NCI-H2107 treated with DMSO at 0.1 percent for 48 hours (cell line): ENCODE data around the gene CTNNA3.

Experiments used
- DNase-seq: peaks from one replicate; lab custom pipeline; 2025; ENCODE audit not compliant: unreplicated experiment; lab: John Stamatoyannopoulos, UW

Gene CTNNA3

DNA sequence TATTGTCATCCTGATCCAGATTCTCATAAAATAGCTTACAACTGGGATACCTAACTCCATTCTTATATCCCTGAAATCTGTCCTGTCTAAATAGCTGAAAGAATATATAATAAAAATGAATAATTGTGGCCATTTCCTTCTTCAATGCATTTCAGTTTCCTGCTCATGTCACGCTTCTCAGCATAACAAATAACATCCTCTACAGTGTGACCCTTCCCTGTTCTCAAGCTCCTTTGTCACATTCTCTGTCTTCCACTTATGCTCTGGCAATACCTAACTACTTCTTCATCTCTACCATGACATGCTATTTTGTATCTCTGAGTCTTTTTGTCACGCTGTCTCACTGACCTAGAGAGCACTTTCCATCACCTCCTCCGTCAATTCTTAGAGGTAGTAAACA, 1654.2 kb downstream of the CTNNA3 start:
- DNase-seq, result no peak

GRCh38 chr10:66038623-66039022, 1657.4 kb downstream of the CTNNA3 start:
- no peak for DNase-seq

GRCh38 chr10:66026321-66026720, 1669.7 kb downstream of the CTNNA3 start:
- DNase-seq, result no peak

GRCh38 chr10:66025186-66025585, 1670.8 kb downstream of the CTNNA3 start:
- DNase-seq, result no peak

DNA sequence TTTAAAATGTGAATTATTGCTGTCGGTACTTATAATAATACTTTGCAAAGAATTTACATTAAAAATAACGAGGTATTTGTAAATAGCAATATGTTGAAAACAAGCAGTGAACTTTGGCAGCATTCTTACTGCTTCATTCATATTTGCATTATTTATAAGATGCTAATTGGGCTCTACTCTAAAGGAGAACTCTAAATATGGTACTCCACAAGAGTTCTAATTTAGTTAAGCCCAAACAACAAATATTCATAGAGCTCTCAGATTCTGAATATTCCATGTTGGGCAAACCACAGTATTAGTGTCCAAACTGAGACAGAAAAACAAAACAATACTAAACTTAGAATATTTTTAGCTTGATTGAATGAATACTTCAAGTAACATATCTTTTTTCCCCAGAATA, 1674.6 kb downstream of the CTNNA3 start:
- no peak for DNase-seq

DNA sequence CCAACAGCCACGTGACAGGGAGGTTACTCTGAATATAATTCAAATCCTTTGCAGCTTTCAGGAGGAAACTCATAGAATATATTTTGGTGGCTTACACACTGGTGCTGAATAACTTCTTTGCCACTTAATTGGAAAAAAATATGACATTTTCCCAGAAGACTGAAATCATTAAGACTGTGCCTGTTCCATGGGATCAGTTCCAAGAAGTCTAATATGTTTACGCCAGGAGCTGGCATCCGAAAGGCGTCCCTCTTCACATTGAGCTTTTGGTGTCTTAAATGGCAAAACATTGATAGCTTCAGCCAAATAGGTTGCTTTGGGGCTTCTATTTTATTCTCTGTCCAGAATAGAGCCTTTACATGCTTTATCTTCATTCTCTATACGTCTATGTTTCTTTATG, 1687.8 kb downstream of the CTNNA3 start:
- DNase-seq, result no peak

- no peak for DNase-seq
These were observed 1689.6 kb downstream of the CTNNA3 start for GRCh38 chr10:66006411-66006810.

- no peak for DNase-seq
These were observed 1702.5 kb downstream of the CTNNA3 start for GRCh38 chr10:65993451-65993850.

- no peak for DNase-seq
These were observed 1727.1 kb downstream of the CTNNA3 start for GRCh38 chr10:65968871-65969270.

DNA sequence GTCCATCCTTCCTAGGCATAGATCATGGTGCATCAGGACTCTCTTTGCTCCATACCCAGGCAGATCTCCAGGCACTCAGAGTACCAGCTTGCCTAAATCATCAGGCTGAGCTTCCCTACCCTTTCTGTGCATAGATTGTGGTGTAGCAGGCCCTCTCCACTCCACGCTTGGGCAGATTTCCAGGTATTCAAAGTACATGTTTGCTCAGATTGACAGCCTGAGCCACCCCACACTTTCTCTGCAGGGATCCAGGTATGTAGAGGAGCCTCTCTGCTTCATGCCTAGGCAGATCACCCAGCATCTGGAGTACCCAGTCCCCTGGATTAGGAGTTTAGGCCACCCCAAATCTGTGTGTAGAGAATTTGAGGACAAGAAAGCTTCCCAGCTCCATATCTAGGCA, 1727.6 kb downstream of the CTNNA3 start:
- DNase-seq, result no peak

DNA sequence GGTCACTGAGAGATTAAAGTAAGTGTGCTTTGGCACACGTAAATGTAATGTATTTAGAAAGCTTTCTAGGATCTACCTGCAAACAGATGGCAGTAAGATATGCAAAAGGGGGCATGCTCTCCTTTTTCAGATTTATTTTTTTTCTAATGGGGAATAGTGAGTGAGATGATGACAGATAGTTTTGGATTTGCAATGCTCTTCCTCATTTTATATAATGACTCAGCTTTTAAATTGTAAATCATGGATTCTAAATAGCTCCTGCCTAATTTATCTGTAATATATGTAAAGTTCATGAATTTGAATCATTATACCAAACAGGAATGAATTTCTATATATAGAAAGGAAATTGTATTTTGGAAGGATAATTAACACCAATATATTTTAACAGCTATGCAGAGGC, 1731.8 kb downstream of the CTNNA3 start:
- DNase-seq, result no peak

- no peak for DNase-seq
These were observed 1743.9 kb downstream of the CTNNA3 start for GRCh38 chr10:65952086-65952485.

- DNase-seq, result no peak
These were observed 1745.9 kb downstream of the CTNNA3 start for GRCh38 chr10:65950075-65950474.

DNA sequence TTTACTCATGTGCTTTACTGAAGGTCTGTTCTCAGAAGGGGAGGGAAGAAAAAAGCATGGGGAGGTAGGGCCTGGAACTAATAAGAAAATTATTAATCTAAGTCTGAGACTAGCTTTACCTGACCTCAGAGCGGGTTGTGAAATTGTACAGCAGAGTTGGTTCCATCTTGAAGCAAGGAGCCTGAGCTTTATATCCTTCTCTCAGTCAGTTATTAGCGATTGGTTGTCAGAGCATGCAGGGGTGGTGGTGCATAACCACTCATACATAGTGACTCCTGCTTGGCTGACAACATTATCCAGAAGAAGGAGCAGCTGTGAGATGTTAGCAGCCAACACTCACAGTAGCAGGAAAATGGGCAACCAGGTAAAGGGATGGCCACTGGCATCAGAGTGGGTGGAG, 1746.5 kb downstream of the CTNNA3 start:
- DNase-seq, result no peak

GRCh38 chr10:65945061-65945460, 1750.9 kb downstream of the CTNNA3 start:
- no peak for DNase-seq

DNA sequence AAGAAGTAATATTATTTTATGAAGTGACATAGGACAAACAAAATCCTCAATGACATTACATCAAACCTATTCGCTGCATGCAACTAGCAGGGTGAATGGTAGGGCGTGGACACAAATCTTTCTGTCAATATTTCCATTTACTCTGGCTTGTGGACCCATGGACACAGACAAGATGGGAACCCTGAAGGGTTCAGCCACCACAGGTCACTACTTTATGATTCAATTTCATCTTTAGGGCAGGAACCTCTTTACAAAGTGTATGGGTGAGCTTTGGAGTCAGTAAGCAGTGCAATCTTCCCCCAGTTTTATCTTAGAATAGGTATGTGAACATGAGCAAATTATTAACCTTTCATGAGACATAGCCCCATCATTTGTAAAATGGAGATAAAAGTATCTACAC, 1752.5 kb downstream of the CTNNA3 start:
- DNase-seq, result no peak

GRCh38 chr10:65940816-65941662, 1755.0 kb downstream of the CTNNA3 start:
- no peak for DNase-seq

DNA sequence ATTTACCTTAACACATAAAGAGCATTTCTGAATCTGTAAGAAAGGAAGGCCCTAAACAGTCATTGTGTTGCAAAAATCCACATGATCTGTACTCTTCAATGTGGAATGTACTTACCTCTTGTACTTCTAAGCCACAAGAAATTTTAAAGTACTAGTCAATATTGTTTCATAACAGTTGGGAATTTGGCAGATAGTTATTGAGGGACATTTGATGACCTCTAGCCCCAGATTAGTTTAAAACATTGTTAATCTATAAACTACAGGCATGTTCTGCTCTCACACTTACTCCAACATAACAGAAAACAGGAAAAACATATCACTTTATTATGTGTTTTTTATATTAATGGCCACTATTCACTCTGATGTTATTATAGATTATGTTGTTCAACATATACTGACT, 1755.9 kb downstream of the CTNNA3 start:
- DNase-seq, result no peak

GRCh38 chr10:65931291-65932070, 1764.5 kb downstream of the CTNNA3 start:
- DNase-seq, result no peak

DNA sequence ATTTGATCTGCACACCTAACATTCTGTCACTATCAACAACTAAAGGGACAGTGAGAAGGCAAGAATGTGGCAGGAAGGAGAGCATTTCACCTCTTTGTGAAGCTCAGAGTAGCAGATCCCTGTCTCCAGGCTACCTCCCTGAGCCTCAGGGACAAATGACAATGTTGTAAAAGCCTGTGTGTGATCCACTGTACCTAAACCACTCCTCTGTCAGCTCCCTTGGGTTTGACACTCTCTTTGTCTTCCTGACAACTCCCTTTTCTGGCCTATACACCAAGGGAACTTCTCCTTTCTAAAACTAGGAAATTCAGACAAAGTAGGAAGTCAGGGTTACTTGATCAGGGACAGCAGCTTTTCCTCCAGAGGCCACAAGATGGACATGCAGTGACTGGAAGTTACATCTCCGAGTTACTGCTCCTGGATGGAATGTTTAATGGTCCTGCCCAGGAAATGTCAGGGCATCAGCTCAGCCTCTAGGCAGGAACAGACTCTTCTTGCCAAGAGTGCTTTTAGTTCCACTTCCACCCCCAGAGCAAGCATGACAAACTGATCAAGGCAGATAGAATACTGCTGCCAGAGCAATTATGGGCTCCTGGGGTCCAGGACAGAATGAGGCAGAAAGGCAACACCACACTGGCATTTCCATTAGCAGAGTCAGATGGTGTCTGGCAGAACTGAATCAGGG, 1784.7 kb downstream of the CTNNA3 start:
- DNase-seq, result no peak

DNA sequence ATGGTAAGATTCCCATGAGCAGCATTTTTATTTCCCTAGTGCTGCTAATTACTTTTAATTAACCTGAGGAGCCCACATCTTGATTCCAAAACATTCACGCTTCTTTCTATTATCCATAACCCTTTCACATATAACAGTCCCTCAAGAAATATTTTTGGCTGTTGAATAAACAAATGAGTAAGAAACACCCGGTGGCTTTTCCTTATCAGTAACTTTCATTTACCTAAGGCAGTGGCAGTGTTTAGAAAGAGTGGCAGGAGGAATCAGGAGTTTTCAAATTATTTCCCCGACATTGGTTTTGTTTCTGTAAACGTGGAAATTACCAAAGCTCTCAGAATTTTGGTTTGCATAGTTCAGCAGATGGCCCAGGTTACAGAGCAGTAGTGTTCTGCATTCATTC, 1785.8 kb downstream of the CTNNA3 start:
- no peak for DNase-seq

DNA sequence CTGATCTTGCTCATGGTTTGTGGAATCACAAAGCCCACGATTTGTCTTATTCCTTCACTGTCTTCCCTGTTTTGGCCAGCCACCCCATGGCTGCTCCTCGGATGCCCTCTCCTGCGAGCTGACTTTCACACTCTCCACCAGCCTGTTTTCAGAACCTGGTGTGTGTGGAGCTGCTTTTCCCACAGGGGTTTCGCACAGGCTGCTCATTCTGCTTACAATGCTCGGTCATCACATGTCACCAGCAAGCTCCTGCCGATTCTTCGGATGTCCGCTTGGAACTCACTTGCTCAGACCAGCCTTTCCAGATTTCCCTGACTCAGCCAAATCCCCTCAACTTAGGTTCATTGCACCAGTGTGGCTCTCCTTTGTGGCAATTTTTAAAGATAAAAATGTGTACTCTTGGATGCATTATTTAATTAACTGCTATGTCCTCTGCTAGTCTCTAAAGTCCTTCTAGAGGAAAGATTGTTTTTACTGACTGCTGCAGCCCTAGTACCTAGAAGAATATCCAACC, 1788.7 kb downstream of the CTNNA3 start:
- no peak for DNase-seq
